SK-N-SH treated with all-trans-retinoic acid at 6 μM for 48 hours (cell line): ENCODE measurements around the gene OSMR.
A peak's percentile ranks its signal among the peaks of the same experiment; 100 is the strongest.

Source experiments
- ATAC-seq: fragments of 200-7000 bp; cut with Tn5 transposase; 3 replicates; pipeline ENCODE4 v1.9.1; 2020; ENCODE audit warnings: mild to moderate bottlenecking, moderate library complexity
- ARNTL ChIP-seq: fragments of 450-650 bp; formaldehyde crosslinking; IDR thresholded peaks from 2 replicates; pipeline ENCODE4 v1.5.0; 2020; ENCODE audit warnings: low read depth, mild to moderate bottlenecking, moderate library complexity, borderline replicate concordance
- CSDC2 ChIP-seq: fragments of 250-450 bp; sonication (Bioruptor Pico); IDR thresholded peaks from 2 replicates; pipeline ENCODE4 v1.5.0; 2020; ENCODE audit warnings: mild to moderate bottlenecking, moderate library complexity
- ESRRG ChIP-seq: fragments of 250-450 bp; sonication (Bioruptor Pico); IDR thresholded peaks from 2 replicates; pipeline ENCODE4 v1.6.1; 2021; ENCODE audit warnings: mild to moderate bottlenecking
- GLIS3 ChIP-seq: fragments of 250-450 bp; sonication (Bioruptor Pico); IDR thresholded peaks from 2 replicates; pipeline ENCODE4 v1.5.0; 2020; ENCODE audit warnings: mild to moderate bottlenecking, moderate library complexity
- ISL1 ChIP-seq: fragments of 250-450 bp; sonication (Bioruptor Pico); IDR thresholded peaks from 2 replicates; pipeline ENCODE4 v2.1.2; 2022; ENCODE audit warnings: mild to moderate bottlenecking, moderate library complexity
- RARB ChIP-seq: fragments of 250-450 bp; sonication (Bioruptor Pico); IDR thresholded peaks from 2 replicates; pipeline ENCODE4 v1.8.0; 2021; ENCODE audit warnings: mild to moderate bottlenecking, moderate library complexity
- SNAI2 ChIP-seq: fragments of 250-450 bp; sonication (Bioruptor Pico); IDR thresholded peaks from 2 replicates; pipeline ENCODE4 v1.5.0; 2020; ENCODE audit warnings: mild to moderate bottlenecking, moderate library complexity
- TOX ChIP-seq: fragments of 250-450 bp; sonication (Bioruptor Pico); IDR thresholded peaks from 2 replicates; pipeline ENCODE4 v1.8.0; 2021; ENCODE audit warnings: mild to moderate bottlenecking, moderate library complexity, borderline replicate concordance
- ZFP3 ChIP-seq: fragments of 250-450 bp; sonication (Bioruptor Pico); IDR thresholded peaks from 2 replicates; pipeline ENCODE4 v1.5.0; 2020; ENCODE audit warnings: mild to moderate bottlenecking, moderate library complexity
- ZNF565 ChIP-seq: fragments of 450-650 bp; formaldehyde crosslinking; conservative IDR thresholded peaks from 2 replicates; pipeline ENCODE4 v1.5.0; 2020; ENCODE audit warnings: low read depth, mild to moderate bottlenecking, moderate library complexity
- ZNF8 ChIP-seq: fragments of 450-650 bp; formaldehyde crosslinking; IDR thresholded peaks from 2 replicates; pipeline ENCODE4 v1.5.0; 2020; ENCODE audit warnings: mild to moderate bottlenecking, moderate library complexity
- TF ChIP-seq, protein P1 (sequence below): fragments of 250-450 bp; sonication (Bioruptor Pico); IDR thresholded peaks from 2 replicates; pipeline ENCODE4 v1.5.1; 2020; ENCODE audit warnings: low read depth, mild to moderate bottlenecking, moderate library complexity
- TF ChIP-seq, protein P2 (sequence below): fragments of 250-450 bp; sonication (Bioruptor Pico); IDR thresholded peaks from 2 replicates; pipeline ENCODE4 v1.8.0; 2020; ENCODE audit warnings: mild to moderate bottlenecking, moderate library complexity, borderline replicate concordance
- TF ChIP-seq, protein P3 (sequence below): fragments of 250-450 bp; sonication (Bioruptor Pico); IDR thresholded peaks from 2 replicates; pipeline ENCODE4 v1.5.0; 2020; ENCODE audit warnings: mild to moderate bottlenecking, moderate library complexity
- TF ChIP-seq, protein P4 (sequence below): fragments of 250-450 bp; sonication (Bioruptor Pico); IDR thresholded peaks from 2 replicates; pipeline ENCODE4 v1.8.0; 2021; ENCODE audit warnings: low read depth, mild to moderate bottlenecking, moderate library complexity, borderline replicate concordance
- TF ChIP-seq, protein P5 (sequence below): fragments of 250-450 bp; sonication (Bioruptor Pico); IDR thresholded peaks from 2 replicates; pipeline ENCODE4 v1.5.1; 2021; ENCODE audit warnings: mild to moderate bottlenecking, moderate library complexity

OSMR gene

DNA sequence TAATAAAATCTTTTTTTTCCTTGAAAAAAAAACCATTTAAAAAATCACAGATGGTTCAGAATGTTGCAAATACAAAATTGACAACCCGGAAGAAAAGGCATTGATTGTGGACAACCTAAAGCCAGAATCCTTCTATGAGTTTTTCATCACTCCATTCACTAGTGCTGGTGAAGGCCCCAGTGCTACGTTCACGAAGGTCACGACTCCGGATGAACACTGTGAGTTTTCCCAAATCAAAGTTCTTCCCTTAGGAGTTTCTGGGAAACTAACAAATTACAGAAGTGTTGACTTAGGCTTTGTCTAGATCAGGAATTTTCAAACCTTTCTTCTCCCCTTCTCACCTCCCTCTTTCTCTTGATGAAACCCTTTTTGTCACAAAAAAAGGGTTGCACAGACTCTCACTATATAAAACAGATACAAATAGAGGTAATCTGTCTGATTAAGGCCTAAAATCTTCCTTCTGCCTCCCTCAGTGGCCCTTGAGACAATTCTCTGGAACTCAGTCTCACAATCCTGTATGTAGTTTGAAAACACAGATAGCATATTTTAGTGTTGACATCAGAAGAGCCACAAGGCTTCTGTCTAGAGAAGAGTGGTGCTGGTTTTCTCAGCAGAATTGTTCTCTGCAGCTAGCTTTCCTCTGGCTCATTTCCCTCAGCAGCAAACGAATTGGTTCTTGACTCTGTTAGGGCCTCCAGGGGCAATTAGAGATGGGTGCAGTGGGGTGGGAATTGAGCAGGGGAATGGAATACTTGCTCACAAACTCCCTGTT, 79.5 kb downstream of the OSMR start:
- TF ChIP-seq, protein P1, sequence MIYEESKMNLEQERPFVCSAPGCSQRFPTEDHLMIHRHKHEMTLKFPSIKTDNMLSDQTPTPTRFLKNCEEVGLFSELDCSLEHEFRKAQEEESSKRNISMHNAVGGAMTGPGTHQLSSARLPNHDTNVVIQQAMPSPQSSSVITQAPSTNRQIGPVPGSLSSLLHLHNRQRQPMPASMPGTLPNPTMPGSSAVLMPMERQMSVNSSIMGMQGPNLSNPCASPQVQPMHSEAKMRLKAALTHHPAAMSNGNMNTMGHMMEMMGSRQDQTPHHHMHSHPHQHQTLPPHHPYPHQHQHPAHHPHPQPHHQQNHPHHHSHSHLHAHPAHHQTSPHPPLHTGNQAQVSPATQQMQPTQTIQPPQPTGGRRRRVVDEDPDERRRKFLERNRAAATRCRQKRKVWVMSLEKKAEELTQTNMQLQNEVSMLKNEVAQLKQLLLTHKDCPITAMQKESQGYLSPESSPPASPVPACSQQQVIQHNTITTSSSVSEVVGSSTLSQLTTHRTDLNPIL (CRISPR knock-in tag): no peak
- TF ChIP-seq CSDC2 (CRISPR knock-in tag): no peak
- TF ChIP-seq, protein P2, sequence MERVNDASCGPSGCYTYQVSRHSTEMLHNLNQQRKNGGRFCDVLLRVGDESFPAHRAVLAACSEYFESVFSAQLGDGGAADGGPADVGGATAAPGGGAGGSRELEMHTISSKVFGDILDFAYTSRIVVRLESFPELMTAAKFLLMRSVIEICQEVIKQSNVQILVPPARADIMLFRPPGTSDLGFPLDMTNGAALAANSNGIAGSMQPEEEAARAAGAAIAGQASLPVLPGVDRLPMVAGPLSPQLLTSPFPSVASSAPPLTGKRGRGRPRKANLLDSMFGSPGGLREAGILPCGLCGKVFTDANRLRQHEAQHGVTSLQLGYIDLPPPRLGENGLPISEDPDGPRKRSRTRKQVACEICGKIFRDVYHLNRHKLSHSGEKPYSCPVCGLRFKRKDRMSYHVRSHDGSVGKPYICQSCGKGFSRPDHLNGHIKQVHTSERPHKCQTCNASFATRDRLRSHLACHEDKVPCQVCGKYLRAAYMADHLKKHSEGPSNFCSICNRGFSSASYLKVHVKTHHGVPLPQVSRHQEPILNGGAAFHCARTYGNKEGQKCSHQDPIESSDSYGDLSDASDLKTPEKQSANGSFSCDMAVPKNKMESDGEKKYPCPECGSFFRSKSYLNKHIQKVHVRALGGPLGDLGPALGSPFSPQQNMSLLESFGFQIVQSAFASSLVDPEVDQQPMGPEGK (CRISPR knock-in tag): no peak
- TF ChIP-seq, protein P3, sequence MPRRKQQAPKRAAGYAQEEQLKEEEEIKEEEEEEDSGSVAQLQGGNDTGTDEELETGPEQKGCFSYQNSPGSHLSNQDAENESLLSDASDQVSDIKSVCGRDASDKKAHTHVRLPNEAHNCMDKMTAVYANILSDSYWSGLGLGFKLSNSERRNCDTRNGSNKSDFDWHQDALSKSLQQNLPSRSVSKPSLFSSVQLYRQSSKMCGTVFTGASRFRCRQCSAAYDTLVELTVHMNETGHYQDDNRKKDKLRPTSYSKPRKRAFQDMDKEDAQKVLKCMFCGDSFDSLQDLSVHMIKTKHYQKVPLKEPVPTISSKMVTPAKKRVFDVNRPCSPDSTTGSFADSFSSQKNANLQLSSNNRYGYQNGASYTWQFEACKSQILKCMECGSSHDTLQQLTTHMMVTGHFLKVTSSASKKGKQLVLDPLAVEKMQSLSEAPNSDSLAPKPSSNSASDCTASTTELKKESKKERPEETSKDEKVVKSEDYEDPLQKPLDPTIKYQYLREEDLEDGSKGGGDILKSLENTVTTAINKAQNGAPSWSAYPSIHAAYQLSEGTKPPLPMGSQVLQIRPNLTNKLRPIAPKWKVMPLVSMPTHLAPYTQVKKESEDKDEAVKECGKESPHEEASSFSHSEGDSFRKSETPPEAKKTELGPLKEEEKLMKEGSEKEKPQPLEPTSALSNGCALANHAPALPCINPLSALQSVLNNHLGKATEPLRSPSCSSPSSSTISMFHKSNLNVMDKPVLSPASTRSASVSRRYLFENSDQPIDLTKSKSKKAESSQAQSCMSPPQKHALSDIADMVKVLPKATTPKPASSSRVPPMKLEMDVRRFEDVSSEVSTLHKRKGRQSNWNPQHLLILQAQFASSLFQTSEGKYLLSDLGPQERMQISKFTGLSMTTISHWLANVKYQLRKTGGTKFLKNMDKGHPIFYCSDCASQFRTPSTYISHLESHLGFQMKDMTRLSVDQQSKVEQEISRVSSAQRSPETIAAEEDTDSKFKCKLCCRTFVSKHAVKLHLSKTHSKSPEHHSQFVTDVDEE: no peak
- ATAC-seq: peak; percentile 87

DNA sequence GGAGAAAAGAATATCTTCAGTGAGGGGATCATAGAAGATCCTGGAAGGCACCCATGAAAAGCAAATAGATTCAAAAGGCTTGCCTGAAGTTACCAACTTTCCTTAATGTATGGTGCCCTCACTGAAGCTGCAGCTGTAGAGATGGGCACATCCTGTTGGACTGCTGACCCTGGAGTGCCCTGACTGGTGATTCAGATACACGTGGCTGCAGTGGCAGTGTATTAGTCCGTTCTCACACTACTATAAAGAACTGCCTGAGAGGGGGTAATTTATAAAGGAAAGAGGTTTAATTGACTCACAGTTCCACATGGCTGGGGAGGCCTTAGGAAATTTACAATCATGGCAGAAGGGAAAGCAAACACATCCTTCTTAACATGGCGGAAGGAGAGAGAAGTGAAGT, 80.3 kb downstream of the OSMR start:
- TF ChIP-seq SNAI2 (CRISPR knock-in tag) (no peak), ZNF565 (CRISPR knock-in tag) (no peak), RARB (no peak)
- ATAC-seq: peak; percentile 38; the same call in 2 of the 3 replicates

DNA sequence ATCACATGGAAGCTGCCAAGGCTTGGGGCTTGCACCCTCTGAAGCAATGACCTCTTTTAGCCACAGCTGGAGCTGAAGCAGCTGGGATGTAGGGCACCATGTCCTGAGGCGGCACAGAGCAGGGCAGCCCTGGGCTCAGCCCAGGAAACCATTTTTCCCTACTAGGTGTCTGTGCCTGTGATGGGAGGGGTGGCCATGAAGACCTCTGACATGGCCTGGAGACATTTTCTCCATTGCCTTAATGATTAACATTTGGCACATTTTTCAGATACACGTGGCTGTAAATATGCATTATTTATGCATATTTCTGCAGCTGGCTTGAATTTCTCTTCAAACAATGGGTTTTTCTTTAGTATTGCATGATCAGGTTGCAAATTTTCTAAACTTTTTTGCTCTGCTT, 81.7 kb downstream of the OSMR start:
- TF ChIP-seq ZNF565 (CRISPR knock-in tag) (no peak), ARNTL (CRISPR knock-in tag) (no peak)
- TF ChIP-seq, protein P3: no peak
- no peak for ATAC-seq

DNA sequence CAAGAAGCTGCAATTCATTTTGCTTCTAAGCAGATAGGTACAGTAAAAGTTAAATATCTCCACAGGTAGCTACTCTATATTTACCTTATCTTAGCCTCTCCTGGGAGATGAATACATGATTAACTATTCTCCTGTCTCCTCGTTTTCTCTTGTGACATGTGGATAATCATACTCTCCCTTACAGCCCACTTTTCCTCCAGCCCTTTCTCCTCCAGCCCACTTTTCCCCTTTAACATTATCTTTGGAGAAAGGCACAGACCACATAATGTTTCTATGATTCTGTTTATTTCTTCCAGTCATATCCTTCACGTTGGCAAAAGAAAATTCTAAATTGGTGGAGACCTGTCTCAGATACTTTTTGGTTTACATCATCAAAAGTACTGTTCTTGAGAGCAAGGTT, 84.0 kb downstream of the OSMR start:
- TF ChIP-seq ESRRG (CRISPR knock-in tag): no peak
- no peak for TF ChIP-seq RARB
- no peak for TF ChIP-seq GLIS3
- TF ChIP-seq ZFP3 (CRISPR knock-in tag): no peak
- TF ChIP-seq, protein P2 (CRISPR knock-in tag): no peak
- TF ChIP-seq ISL1 (CRISPR knock-in tag): no peak
- no peak for TF ChIP-seq TOX (CRISPR knock-in tag)
- TF ChIP-seq ZNF8 (CRISPR knock-in tag): no peak
- TF ChIP-seq, protein P3: no peak
- TF ChIP-seq, protein P4, sequence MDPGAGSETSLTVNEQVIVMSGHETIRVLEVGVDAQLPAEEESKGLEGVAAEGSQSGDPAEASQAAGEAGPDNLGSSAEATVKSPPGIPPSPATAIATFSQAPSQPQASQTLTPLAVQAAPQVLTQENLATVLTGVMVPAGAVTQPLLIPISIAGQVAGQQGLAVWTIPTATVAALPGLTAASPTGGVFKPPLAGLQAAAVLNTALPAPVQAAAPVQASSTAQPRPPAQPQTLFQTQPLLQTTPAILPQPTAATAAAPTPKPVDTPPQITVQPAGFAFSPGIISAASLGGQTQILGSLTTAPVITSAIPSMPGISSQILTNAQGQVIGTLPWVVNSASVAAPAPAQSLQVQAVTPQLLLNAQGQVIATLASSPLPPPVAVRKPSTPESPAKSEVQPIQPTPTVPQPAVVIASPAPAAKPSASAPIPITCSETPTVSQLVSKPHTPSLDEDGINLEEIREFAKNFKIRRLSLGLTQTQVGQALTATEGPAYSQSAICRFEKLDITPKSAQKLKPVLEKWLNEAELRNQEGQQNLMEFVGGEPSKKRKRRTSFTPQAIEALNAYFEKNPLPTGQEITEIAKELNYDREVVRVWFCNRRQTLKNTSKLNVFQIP: no peak
- TF ChIP-seq, protein P5, sequence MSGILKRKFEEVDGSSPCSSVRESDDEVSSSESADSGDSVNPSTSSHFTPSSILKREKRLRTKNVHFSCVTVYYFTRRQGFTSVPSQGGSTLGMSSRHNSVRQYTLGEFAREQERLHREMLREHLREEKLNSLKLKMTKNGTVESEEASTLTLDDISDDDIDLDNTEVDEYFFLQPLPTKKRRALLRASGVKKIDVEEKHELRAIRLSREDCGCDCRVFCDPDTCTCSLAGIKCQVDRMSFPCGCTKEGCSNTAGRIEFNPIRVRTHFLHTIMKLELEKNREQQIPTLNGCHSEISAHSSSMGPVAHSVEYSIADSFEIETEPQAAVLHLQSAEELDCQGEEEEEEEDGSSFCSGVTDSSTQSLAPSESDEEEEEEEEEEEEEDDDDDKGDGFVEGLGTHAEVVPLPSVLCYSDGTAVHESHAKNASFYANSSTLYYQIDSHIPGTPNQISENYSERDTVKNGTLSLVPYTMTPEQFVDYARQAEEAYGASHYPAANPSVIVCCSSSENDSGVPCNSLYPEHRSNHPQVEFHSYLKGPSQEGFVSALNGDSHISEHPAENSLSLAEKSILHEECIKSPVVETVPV (CRISPR knock-in tag): no peak

More for the DNA sequence above, 84.0 kb downstream of the OSMR start:
- no peak for ATAC-seq
